ENCODE measurements around the gene MAP3K13. TPM values are rescaled to one million over a fixed set of nuclear protein-coding genes. Genes with fewer than 3 reads are reported as not detected.
"Not testable (repeated sequence)": the region's sequence is repeated elsewhere in the genome, so short reads cannot be mapped to it uniquely, and the experiment has no call there.

Gene MAP3K13
- total RNA-seq, 1 experiment from 2014 or later = 10.5 TPM

DNA sequence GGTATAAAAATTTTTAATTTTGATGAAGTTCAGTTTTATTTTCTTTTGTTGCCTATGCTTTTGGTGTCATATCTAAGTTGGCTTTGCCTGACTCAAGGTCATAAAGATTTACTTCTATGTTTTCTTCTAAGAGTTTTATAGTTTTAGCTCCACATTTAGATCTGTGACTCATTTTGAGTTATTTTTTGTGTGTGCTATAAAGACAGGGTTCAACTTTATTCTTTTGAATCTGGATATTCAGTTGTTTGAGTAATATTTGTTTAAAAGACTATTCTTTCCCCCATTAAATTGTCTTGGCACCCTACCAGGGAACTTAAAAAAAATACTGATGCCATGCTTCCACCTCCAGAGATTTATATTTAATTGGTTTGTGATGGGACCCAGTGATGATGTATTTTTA lies 4.0 kb downstream of the MAP3K13 start:
- peaks cover 32% of the 10 kb centered on the region for H3K27me3 ChIP-seq
- H3K9me3 ChIP-seq = no peaks in the 10 kb centered on the region
- DNase-seq = no peak
- no peaks in the 10 kb centered on the region for H3K36me3 ChIP-seq
- H3K4me3 ChIP-seq = no peak overlapping the region

DNA sequence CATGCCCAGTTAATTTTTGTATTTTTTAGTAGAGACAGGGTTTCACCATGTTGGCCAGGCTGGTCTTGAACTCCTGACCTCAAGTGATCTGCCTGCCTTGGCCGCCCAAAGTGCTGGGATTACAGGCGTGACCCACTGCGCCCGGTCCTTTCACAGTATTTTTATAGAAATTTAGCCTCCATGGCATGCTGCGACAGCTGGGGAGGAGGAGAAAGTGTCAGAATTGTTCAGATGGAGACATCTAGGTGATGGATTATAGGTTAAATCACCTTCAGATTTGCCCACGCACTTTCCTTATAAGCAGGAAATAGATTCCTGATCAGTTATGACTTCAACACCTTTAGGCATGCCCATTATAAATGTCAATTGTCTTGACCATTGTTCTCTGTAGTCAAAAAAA lies 7.4 kb downstream of the MAP3K13 start:
- not testable (repeated sequence) for H3K4me3 ChIP-seq, H3K9me3 ChIP-seq, DNase-seq, H3K36me3 ChIP-seq
- H3K27me3 ChIP-seq = peaks cover 23% of the 10 kb centered on the region

DNA sequence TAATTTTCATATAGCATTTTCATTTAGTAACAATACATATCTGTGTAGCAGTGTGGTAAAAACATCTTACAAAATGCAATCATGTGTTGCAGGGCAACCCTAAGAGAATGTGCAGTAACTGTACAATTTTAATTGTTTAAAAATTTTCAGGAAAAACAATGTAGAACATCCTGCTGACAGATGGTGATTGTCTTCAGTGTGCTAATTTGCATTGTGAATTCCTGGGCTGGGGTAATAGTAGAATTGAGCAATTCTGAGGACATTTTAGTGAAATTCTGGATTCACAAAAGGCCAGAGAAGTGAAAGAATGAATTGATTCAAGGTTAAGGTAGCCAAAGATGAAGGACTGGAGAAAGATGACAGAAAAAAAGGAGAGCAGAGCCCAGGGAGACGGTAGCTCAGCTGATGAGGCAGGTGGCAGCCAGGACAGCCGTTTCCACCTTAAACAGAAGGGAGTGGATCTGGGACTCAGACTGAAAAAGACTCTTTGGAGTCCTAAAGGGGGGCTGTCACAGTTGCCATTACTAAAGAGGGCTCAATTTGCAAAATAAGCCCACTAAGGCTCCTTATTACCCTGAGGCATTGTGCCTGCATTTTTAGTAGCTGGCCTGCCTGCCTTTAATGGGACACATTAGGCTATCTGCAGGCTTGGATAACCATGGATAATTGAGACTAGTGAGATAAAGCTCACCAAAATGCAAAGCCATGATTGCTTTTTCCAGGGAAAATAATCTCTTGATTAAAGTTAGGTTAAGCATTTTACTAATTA lies 8.6 kb downstream of the MAP3K13 start:
- Histone ChIP-seq H3K4me3 (no peak overlapping the region), H3K9me3 (no peaks in the 10 kb centered on the region), H3K36me3 (no peaks in the 10 kb centered on the region), H3K27me3 (peaks cover 21% of the 10 kb centered on the region)
- no peak for DNase-seq

DNA sequence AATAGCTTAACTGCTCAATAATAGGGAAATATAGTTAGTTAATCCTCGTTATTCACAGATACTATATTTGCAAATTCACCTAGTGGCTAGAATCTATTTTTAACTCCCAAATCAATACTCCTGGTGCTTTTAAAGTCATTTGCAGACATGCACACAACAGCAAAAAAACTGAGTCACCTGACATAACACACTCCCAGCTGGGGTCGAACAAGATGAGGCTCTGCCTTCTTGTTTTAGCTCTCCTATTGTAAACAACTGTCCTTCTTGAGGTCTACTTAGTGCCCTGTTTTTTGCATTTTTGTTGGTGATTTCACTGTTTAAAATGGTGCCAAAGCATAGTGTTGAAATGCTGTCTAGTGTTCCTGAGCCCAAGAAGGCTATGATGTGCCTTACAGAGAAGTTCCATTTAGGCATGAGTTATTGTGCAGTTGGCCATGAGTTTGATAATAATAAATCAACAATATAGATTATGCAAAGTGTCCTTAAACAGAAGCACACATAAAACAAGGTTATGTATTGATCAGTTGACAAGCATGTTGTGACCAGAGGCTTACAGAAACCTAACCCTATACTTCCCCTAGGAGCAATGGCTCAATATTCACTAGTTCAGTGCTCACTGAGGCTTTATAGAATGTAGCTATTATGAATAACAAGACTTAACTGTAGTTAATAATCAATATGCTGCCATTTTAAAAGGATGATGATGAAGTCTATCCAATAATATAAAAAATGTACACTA lies 18.6 kb downstream of the MAP3K13 start:
- Histone ChIP-seq H3K36me3 (no peaks in the 10 kb centered on the region), H3K27me3 (no peaks in the 10 kb centered on the region; the same call in 1 of the 2 replicates), H3K4me3 (no peak overlapping the region), H3K9me3 (0 out of 2 replicates have a peak, but pooled peaks cover 3% of the 10 kb centered on the region)
- no peak for DNase-seq

DNA sequence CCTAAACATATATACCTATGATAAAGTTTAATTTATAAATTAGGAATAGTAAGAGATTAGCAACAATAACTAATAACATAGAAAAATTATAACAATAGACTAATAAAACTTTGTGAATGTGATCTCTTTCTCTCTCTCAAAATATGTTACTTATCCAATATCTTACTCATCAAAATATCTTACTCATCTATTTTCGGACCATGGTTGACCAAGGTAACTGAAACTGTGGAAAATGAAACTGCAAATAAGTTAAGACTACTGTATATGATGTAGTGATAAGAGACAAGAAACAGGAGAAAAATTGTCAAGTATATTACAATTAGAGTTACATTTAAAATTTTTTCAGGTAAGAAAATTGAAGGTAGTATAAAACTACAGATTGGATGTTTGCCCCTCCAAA lies 19.2 kb downstream of the MAP3K13 start:
- 0 out of 2 replicates have a peak, but pooled peaks cover 3% of the 10 kb centered on the region for H3K9me3 ChIP-seq
- no peaks in the 10 kb centered on the region; the same call in 1 of the 2 replicates for H3K27me3 ChIP-seq
- no peaks in the 10 kb centered on the region for H3K36me3 ChIP-seq
- no peak for DNase-seq
- no peak overlapping the region for H3K4me3 ChIP-seq

DNA sequence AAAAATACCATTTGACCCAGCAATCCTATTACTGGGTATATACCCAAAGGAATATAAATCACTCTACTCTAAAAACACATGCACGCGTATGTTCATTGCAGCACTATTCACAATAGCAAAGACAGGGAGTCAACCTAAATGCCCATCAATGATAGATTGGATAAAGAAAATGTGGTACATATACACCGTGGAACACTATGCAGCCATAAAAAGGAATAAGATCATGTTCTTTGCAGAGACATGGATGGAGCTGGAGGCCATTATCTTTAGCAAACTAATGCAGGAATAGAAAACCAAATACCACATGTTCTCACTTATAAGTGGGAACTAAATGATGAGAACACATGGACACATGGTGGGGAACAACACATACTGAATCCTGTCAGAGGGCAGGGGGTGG lies 23.6 kb downstream of the MAP3K13 start:
- H3K36me3 ChIP-seq, DNase-seq, H3K4me3 ChIP-seq, H3K27me3 ChIP-seq, H3K9me3 ChIP-seq: not testable (repeated sequence)

DNA sequence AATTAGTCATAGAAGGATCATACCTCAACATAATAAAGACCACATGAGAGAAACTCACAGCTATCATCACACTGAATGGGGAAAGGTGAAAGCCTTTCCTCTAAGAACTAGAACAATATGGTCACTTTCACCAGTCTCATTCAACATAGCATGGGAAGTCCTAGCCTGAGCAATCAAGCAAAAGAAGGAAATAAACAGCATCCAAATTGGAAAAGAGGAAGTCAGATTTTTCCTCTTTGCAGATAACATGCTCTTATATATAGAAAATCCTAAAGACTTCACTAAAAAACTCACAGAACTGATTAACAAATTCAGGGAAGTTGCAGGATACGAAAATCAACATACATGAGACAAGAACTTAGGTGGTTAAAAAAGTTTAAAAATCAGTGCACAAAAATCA lies 24.7 kb downstream of the MAP3K13 start:
- 0 out of 2 replicates have a peak, but pooled peaks cover 3% of the 10 kb centered on the region for H3K9me3 ChIP-seq
- no peaks in the 10 kb centered on the region for H3K36me3 ChIP-seq
- no peak for DNase-seq
- H3K27me3 ChIP-seq = peaks cover 3% of the 10 kb centered on the region; the same call in 1 of the 2 replicates
- no peak overlapping the region for H3K4me3 ChIP-seq

DNA sequence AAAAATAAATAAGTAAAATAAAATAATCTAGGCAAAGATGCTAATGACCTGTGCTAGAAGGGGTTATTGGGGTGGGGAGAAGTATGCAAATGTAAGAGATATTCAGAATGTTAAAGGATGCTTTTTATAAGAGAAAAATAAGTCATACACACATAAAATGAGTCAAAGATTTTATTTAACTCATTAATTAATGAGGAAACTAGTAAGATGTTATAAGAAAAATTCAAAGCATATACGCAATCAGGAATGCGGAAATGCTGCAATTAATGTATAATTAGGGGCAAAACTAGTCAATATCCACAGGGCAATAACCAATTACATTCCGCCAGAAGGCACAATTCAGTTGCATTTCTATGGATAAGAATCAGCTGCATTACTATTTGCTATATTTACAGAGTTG lies 30.1 kb downstream of the MAP3K13 start:
- H3K4me3 ChIP-seq = no peak overlapping the region

DNA sequence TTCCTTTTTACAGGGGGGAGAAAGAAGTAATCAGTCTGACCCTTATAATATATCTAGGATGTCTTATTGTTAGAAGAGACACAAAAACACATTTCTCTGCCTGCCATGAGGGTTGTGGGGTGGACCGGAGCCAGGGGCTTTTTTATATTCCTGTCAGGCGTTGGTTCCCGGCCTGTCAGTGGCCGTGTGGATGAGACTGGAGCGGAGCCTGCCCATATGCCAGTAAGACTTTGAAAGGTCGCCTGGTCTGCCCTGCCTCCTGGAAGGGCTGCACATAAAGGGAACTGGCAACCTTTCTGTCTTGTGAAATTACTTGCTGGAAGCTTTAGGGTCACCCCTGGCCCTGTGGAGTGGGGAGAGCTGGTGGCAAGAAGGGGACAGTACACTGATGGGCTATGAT lies 34.7 kb downstream of the MAP3K13 start:
- Histone ChIP-seq H3K36me3 (no peaks in the 10 kb centered on the region), H3K9me3 (no peaks in the 10 kb centered on the region), H3K4me3 (no peak overlapping the region), H3K27me3 (no peaks in the 10 kb centered on the region; the same call in 1 of the 2 replicates)
- no peak for DNase-seq

More for the DNA sequence above, 30.1 kb downstream of the MAP3K13 start:
- no peaks in the 10 kb centered on the region for H3K9me3 ChIP-seq
- DNase-seq = no peak
- H3K36me3 ChIP-seq = no peaks in the 10 kb centered on the region
- H3K27me3 ChIP-seq = 0 out of 2 replicates have a peak, but pooled peaks cover 3% of the 10 kb centered on the region

DNA sequence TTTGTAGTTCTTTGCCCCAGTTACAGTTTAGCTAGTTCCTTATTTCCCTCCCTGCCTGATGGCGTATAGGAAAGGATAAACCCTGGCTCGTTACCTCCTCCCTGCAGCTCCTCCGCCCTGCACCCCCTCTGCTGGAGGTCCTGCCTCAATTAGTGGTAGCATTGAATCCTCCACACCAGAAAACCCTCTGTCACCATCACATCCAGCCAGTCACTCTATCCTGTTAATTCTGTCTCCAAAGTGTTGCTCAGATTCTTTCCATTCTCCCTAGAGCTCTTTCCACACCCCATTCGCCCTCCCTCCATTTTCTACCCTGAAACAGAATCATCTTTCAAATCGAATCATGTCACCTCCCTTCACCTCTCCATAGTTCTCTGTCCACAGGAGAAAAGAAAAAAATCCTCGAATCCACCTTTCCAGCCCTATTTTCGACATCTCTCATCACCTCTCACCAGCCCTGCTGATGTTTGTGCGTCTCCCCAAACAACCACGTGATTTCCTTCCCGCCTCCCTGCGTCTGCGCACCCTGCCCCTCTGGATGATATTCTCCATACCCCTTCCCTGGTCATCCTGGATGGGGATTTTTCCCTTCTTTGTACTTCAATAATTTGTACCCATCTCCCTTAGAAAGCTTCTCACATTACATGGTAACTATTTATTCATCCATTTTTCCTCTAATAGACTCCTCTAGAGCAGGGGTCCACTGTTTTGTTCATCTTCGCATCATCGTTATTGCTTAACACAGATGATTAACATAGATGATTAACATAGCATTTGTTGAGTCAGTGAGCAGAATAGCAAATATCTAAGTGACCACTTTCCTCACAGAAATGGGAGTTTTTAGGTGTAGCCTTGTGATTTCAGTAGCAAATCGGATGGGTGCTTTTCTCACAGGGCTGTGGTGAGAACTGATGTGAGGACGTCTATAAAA lies 37.1 kb downstream of the MAP3K13 start:
- H3K36me3 ChIP-seq = no peaks in the 10 kb centered on the region
- no peaks in the 10 kb centered on the region; the same call in 1 of the 2 replicates for H3K27me3 ChIP-seq
- no peak for DNase-seq
- H3K4me3 ChIP-seq = no peak overlapping the region
- H3K9me3 ChIP-seq = no peaks in the 10 kb centered on the region

DNA sequence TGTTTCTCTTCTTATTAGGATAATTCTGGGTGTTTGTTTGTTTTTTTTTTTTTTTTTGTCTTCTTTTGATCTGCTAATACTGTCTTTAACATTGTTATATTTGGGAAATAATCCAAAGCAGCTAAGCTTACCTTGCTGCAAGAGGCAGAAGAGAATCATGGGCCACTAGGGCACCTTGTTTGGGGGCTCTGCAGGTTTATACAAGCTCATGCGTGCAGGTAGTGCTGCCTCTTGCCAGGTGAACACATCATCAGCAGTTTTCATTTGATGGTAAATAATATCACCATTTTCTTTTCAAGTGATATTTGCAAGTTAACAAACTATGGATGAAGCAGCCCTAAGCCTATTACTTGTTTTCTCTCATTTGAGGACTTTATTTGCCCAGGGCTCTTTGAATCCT lies 37.9 kb downstream of the MAP3K13 start:
- H3K36me3 ChIP-seq = no peaks in the 10 kb centered on the region
- H3K27me3 ChIP-seq = no peaks in the 10 kb centered on the region; the same call in 1 of the 2 replicates
- H3K9me3 ChIP-seq = no peaks in the 10 kb centered on the region
- no peak overlapping the region for H3K4me3 ChIP-seq
- no peak for DNase-seq

DNA sequence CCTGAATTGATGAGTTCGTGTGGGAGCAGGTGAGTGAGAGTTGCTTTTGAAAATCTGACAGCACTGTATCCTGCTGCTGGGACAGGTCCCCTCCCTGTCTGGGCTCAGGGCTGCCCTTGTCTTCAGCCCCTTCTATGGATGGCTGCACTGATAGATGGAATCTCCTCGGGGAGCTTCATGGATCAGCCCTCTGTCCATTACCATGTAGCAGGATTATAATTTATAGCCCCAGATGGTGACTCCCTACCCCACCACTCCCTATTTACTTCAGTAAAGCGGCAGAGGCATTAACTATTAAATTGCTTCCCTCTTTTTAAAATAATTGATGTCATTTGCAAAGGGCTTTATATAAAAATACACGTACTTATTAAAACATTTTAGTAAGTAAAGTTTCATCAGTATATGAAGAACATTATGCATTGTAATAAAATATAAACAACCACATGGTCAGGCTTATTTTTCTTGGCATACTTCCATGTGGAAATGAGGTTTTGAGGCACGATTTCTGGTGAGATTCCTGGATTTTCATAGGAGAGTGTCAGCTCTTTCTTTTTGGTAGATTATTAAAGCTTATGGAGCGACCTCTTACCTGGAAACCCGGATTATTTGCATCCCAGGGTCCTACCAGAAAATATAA lies 38.5 kb downstream of the MAP3K13 start:
- H3K9me3 ChIP-seq = no peaks in the 10 kb centered on the region
- no peaks in the 10 kb centered on the region for H3K36me3 ChIP-seq
- no peak overlapping the region for H3K4me3 ChIP-seq
- no peaks in the 10 kb centered on the region; the same call in 1 of the 2 replicates for H3K27me3 ChIP-seq
- DNase-seq = no peak

DNA sequence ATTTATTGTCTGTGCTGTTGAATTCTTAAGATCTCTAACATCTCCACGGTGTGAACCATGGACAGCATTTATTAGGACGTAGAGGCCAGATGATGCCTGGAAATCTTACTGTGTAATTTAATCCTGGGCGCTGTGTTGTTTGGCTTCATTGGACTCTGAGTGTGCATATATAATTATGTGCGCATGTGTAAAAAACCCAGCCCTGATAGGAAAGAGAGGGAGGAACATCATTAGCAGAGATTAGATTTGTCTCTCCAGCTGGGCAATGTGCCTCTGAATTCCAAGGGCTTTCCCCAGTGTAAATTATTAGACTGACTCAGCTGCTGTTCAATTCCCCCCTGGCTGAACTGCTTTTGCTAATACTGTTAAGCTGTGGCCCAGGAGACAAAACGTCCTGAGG lies 39.6 kb downstream of the MAP3K13 start:
- Histone ChIP-seq H3K27me3 (no peaks in the 10 kb centered on the region; the same call in 1 of the 2 replicates), H3K4me3 (no peak overlapping the region), H3K36me3 (no peaks in the 10 kb centered on the region), H3K9me3 (no peaks in the 10 kb centered on the region)
- peak; percentile 49 for DNase-seq

DNA sequence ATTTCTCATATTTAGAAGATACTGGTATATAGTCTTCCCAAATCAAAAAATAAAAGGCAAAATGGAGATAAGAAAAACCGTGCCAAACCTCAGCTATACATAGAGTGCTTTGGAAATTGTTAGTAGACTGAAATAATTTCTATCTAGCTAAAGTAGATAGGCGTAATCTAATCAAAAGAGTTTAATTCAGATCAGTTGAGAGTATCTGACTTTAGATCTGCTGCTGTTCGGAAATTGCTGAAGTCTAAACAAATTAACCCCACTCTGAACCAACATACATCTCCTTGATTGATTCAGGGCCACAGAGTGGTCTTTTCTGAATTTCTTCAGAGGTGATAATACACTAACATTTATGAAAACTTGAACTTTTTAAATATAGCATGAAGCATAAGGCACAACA lies 40.1 kb downstream of the MAP3K13 start:
- no peak overlapping the region for H3K4me3 ChIP-seq
- no peaks in the 10 kb centered on the region; the same call in 1 of the 2 replicates for H3K27me3 ChIP-seq
- H3K36me3 ChIP-seq = no peaks in the 10 kb centered on the region
- DNase-seq = no peak
- H3K9me3 ChIP-seq = no peaks in the 10 kb centered on the region

DNA sequence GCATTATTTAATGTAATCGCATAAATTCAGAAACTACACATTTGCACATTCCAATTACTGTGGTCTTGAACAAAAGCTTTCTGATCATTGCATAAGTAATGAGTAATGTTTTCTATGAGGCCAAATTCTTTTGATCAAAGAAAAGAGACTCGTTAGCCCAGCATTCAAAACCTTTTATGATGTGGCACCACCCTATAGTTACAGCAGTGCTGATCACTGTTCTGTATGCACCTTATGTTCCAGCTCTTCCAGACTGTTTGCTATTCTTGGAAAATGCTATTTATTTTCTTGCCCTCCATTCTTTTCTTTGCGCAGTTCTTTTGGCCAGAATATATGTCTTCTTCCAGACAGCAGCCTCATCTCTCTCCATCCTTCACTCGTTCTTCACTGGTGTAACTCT lies 42.3 kb downstream of the MAP3K13 start:
- Histone ChIP-seq H3K9me3 (no peaks in the 10 kb centered on the region), H3K4me3 (no peak overlapping the region), H3K36me3 (no peaks in the 10 kb centered on the region), H3K27me3 (no peaks in the 10 kb centered on the region; the same call in 1 of the 2 replicates)
- DNase-seq = no peak

DNA sequence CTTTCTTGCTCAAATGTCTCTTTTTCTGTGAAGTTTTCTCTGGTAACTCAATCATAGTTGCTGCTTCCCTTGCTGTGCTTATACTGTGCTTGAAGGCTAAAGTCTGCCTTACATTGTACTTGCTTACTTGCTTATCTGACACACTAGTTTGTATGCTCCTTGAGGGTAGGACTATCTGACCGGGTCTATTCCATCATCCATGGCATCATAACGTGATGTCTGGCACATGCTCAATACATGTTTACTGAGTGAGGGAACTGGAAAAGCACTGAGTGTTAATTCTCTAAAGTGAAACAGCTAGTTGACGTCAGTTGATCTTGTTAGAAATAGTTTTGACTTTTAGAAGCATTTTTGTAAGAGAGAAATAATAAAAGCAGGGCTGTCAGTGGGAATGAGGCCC lies 42.7 kb downstream of the MAP3K13 start:
- Histone ChIP-seq H3K4me3 (no peak overlapping the region), H3K36me3 (no peaks in the 10 kb centered on the region), H3K27me3 (no peaks in the 10 kb centered on the region; the same call in 1 of the 2 replicates), H3K9me3 (no peaks in the 10 kb centered on the region)
- DNase-seq = no peak
